22Rv1 (cell line): ENCODE data around the gene PKIB.

Experiments used
- ZFX ChIP-seq: fragments of 450-650 bp; IDR thresholded peaks from 2 replicates; pipeline ENCODE4 v1.6.1; 2017; ENCODE audit warnings: antibody characterized with exemption, borderline replicate concordance
- TF ChIP-seq, protein P1 (sequence below): fragments of 450-650 bp; IDR thresholded peaks from 2 replicates; pipeline ENCODE4 v1.5.1; 2017; ENCODE audit warnings: mild to moderate bottlenecking

DNA sequence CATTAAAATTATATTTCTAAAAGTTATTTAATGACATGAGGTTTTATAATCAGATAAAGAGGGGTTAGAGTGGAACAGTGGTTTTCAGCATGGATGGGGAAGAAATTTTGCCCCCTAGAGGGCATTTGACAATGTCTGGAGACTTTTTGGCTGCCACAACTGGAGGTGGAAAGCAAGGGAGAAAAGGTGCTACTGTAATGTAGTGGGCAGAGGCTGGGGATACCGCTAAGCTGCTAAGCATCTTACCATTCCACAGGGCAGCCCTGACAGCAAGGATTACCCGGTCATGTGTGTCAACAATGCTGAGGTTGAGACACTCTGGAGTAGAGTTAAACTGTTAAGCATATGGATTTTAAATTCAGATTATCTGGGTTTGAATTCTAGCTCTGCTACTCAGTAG is 116.4 kb downstream of the PKIB start:
- TF ChIP-seq, protein P1, sequence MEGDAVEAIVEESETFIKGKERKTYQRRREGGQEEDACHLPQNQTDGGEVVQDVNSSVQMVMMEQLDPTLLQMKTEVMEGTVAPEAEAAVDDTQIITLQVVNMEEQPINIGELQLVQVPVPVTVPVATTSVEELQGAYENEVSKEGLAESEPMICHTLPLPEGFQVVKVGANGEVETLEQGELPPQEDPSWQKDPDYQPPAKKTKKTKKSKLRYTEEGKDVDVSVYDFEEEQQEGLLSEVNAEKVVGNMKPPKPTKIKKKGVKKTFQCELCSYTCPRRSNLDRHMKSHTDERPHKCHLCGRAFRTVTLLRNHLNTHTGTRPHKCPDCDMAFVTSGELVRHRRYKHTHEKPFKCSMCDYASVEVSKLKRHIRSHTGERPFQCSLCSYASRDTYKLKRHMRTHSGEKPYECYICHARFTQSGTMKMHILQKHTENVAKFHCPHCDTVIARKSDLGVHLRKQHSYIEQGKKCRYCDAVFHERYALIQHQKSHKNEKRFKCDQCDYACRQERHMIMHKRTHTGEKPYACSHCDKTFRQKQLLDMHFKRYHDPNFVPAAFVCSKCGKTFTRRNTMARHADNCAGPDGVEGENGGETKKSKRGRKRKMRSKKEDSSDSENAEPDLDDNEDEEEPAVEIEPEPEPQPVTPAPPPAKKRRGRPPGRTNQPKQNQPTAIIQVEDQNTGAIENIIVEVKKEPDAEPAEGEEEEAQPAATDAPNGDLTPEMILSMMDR = peak; percentile 73
- no peak for TF ChIP-seq ZFX
